SK-N-SH treated with all-trans-retinoic acid at 6 μM for 48 hours (cell line): ENCODE results near the gene KIF2A.

Experiments
- ATAC-seq: fragments of 200-7000 bp; cut with Tn5 transposase; 3 replicates; pipeline ENCODE4 v1.9.1; 2020; ENCODE audit warnings: mild to moderate bottlenecking, moderate library complexity
- ARNTL ChIP-seq: fragments of 450-650 bp; formaldehyde crosslinking; IDR thresholded peaks from 2 replicates; pipeline ENCODE4 v1.5.0; 2020; ENCODE audit warnings: low read depth, mild to moderate bottlenecking, moderate library complexity, borderline replicate concordance
- BACH2 ChIP-seq: fragments of 250-450 bp; sonication (Bioruptor Pico); IDR thresholded peaks from 2 replicates; pipeline ENCODE4 v1.9.0; 2021; ENCODE audit warnings: mild to moderate bottlenecking, borderline replicate concordance
- CREB5 ChIP-seq: fragments of 250-450 bp; sonication (Bioruptor Pico); IDR thresholded peaks from 2 replicates; pipeline ENCODE4 v1.5.1; 2020; ENCODE audit warnings: low read depth, mild to moderate bottlenecking, moderate library complexity
- CSDC2 ChIP-seq: fragments of 250-450 bp; sonication (Bioruptor Pico); IDR thresholded peaks from 2 replicates; pipeline ENCODE4 v1.5.0; 2020; ENCODE audit warnings: mild to moderate bottlenecking, moderate library complexity
- ESRRG ChIP-seq: fragments of 250-450 bp; sonication (Bioruptor Pico); IDR thresholded peaks from 2 replicates; pipeline ENCODE4 v1.6.1; 2021; ENCODE audit warnings: mild to moderate bottlenecking
- GLIS3 ChIP-seq: fragments of 250-450 bp; sonication (Bioruptor Pico); IDR thresholded peaks from 2 replicates; pipeline ENCODE4 v1.5.0; 2020; ENCODE audit warnings: mild to moderate bottlenecking, moderate library complexity
- OSR1 ChIP-seq: fragments of 250-450 bp; sonication (Bioruptor Pico); IDR thresholded peaks from 2 replicates; pipeline ENCODE4 v1.8.0; 2022; ENCODE audit warnings: moderate library complexity, mild to moderate bottlenecking, inconsistent platforms
- POU6F1 ChIP-seq: fragments of 250-450 bp; sonication (Bioruptor Pico); IDR thresholded peaks from 2 replicates; pipeline ENCODE4 v1.8.0; 2021; ENCODE audit warnings: low read depth, mild to moderate bottlenecking, moderate library complexity, borderline replicate concordance
- RARB ChIP-seq: fragments of 250-450 bp; sonication (Bioruptor Pico); IDR thresholded peaks from 2 replicates; pipeline ENCODE4 v1.8.0; 2021; ENCODE audit warnings: mild to moderate bottlenecking, moderate library complexity
- SNAI2 ChIP-seq: fragments of 250-450 bp; sonication (Bioruptor Pico); IDR thresholded peaks from 2 replicates; pipeline ENCODE4 v1.5.0; 2020; ENCODE audit warnings: mild to moderate bottlenecking, moderate library complexity
- TCF4 ChIP-seq: fragments of 250-450 bp; sonication (Bioruptor Pico); IDR thresholded peaks from 2 replicates; pipeline ENCODE4 v1.8.0; 2021; ENCODE audit warnings: mild to moderate bottlenecking, moderate library complexity, borderline replicate concordance
- TOX ChIP-seq: fragments of 250-450 bp; sonication (Bioruptor Pico); IDR thresholded peaks from 2 replicates; pipeline ENCODE4 v1.8.0; 2021; ENCODE audit warnings: mild to moderate bottlenecking, moderate library complexity, borderline replicate concordance
- TSHZ2 ChIP-seq: fragments of 250-450 bp; sonication (Bioruptor Pico); IDR thresholded peaks from 2 replicates; pipeline ENCODE4 v1.5.0; 2020; ENCODE audit warnings: mild to moderate bottlenecking, moderate library complexity
- ZFP3 ChIP-seq: fragments of 250-450 bp; sonication (Bioruptor Pico); IDR thresholded peaks from 2 replicates; pipeline ENCODE4 v1.5.0; 2020; ENCODE audit warnings: mild to moderate bottlenecking, moderate library complexity
- ZFP30 ChIP-seq: fragments of 450-650 bp; formaldehyde crosslinking; IDR thresholded peaks from 2 replicates; pipeline ENCODE4 v1.5.0; 2022; ENCODE audit warnings: mild to moderate bottlenecking, moderate library complexity
- ZNF565 ChIP-seq: fragments of 450-650 bp; formaldehyde crosslinking; conservative IDR thresholded peaks from 2 replicates; pipeline ENCODE4 v1.5.0; 2020; ENCODE audit warnings: low read depth, mild to moderate bottlenecking, moderate library complexity
- ZNF70 ChIP-seq: fragments of 450-650 bp; formaldehyde crosslinking; IDR thresholded peaks from 2 replicates; pipeline ENCODE4 v1.5.0; 2020; ENCODE audit warnings: mild to moderate bottlenecking, moderate library complexity
- TF ChIP-seq, protein P1 (sequence below): fragments of 250-450 bp; sonication (Bioruptor Pico); IDR thresholded peaks from 2 replicates; pipeline ENCODE4 v1.8.0; 2020; ENCODE audit warnings: mild to moderate bottlenecking, moderate library complexity, borderline replicate concordance

KIF2A gene

GRCh38 chr5:62419609-62420008 lies 113.6 kb downstream of the KIF2A start (continued):
- TF ChIP-seq CREB5 (CRISPR knock-in tag) (no peak), GLIS3 (CRISPR knock-in tag) (no peak), TOX (CRISPR knock-in tag) (no peak), BACH2 (CRISPR knock-in tag) (no peak), OSR1 (CRISPR knock-in tag) (no peak), ESRRG (no peak)

DNA sequence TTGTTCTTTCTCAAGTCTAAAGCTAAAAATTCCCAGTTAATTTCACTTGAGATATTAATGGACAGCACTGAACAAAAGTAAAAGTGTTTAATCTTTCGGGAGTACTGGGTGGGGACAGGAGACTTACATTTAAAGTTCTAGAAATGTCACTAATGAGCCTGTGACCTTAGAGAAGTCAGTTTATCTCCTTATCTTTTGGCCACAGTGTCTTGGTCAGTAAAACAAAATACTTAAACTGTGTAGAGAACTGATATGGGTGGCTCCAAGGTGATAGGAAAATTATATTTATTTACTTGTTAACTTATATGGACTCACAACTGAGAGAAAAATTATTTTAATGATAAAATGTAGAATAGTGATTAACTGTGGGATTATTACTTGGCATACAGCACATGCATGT lies 115.4 kb downstream of the KIF2A start:
- TF ChIP-seq TOX (CRISPR knock-in tag), result no peak
- TF ChIP-seq BACH2 (CRISPR knock-in tag), result no peak
- TF ChIP-seq ZNF70, result no peak
- TF ChIP-seq POU6F1, result no peak
- TF ChIP-seq, protein P1, sequence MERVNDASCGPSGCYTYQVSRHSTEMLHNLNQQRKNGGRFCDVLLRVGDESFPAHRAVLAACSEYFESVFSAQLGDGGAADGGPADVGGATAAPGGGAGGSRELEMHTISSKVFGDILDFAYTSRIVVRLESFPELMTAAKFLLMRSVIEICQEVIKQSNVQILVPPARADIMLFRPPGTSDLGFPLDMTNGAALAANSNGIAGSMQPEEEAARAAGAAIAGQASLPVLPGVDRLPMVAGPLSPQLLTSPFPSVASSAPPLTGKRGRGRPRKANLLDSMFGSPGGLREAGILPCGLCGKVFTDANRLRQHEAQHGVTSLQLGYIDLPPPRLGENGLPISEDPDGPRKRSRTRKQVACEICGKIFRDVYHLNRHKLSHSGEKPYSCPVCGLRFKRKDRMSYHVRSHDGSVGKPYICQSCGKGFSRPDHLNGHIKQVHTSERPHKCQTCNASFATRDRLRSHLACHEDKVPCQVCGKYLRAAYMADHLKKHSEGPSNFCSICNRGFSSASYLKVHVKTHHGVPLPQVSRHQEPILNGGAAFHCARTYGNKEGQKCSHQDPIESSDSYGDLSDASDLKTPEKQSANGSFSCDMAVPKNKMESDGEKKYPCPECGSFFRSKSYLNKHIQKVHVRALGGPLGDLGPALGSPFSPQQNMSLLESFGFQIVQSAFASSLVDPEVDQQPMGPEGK (CRISPR knock-in tag), result no peak
- no peak for TF ChIP-seq SNAI2
- no peak for TF ChIP-seq ARNTL (CRISPR knock-in tag)
- no peak for ATAC-seq

DNA sequence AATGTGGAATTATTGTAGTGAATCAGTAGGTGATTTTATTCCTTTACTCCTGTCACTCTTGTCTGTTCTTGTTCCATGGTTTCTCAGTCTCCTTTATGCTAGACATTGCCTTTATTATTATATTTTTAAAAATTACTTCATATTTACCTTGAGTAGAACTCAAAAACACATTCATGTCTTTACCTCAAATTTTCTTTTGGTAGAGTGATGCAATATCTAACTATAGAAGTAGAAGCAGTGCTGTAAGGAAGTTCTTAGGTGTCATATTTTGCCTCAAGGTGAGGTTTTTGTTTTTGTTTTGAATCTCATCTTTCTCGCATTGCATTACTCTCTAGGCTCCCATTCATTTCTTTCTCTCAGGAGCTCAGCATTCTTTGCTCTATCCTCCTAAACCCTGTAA lies 118.8 kb downstream of the KIF2A start:
- ATAC-seq, result no peak
- TF ChIP-seq ZFP3 (CRISPR knock-in tag), result no peak
- TF ChIP-seq ZFP30 (CRISPR knock-in tag), result no peak
- TF ChIP-seq TCF4 (CRISPR knock-in tag), result no peak
- no peak for TF ChIP-seq BACH2 (CRISPR knock-in tag)

DNA sequence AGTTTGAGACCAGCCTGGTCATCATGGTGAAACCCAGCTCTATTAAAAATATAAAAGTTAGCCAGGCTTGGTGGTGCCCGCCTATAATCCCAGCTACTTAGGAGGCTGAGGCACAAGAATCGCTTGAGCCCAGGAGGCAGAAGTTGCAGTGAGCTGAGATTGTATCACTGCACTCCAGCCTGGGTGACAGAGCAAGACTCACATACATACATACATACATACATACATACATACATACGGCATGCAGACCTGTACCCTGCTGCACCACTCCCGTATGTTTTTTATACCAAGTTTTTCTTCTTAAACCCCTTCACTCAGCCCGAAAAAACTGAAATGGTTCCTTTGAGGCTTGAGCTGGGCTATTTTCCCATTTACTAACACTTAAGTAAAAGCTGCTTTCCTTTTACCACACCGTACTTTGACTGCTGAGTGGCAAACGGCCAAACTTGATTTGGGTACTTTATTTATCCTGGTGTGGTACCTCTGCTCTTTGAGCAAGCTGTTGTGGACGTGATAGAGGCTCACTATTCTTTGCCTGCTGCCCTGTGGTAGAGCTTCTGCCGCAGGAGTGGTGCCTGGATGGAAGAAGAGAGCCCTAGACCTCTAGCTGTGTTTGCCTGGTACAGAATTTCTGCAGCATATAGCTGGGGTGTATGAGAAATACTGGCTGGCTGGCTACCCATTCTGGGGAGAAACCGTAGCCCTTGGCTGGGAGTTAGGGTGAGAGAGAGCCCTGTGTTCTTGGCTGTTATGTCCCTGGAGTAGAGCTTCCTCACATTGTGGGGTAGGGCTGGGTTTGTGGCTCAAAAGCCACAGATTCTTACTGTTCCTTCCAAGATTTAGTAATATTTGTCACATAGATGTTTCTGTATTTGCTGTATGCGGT lies 126.0 kb downstream of the KIF2A start:
- peak; percentile 41; the same call in 2 of the 3 replicates for ATAC-seq
- TF ChIP-seq CREB5 (CRISPR knock-in tag) (no peak), GLIS3 (CRISPR knock-in tag) (no peak), RARB (CRISPR knock-in tag) (no peak), TOX (CRISPR knock-in tag) (no peak), TSHZ2 (no peak), POU6F1 (no peak), SNAI2 (no peak), ZFP30 (CRISPR knock-in tag) (no peak), CSDC2 (CRISPR knock-in tag) (no peak), TCF4 (CRISPR knock-in tag) (no peak), BACH2 (CRISPR knock-in tag) (no peak), ARNTL (CRISPR knock-in tag) (no peak), ESRRG (no peak), ZNF565 (CRISPR knock-in tag) (no peak)
- TF ChIP-seq, all 23 proteins: peak for 0
